ENCODE measurements around the gene NFS1.

Gene NFS1

GRCh38 chr20:35653430-35653734 lies 45.8 kb downstream of the NFS1 start:
- no peak for DNase-seq (ENCODE audit: insufficient read length, low spot score)
- no peak for TF ChIP-seq CTCF (IDR thresholded peaks at IDR 0.05; ENCODE audit: insufficient read depth, missing control alignments)
- no peak for FAIRE-seq

GRCh38 chr20:35652641-35653429 lies 46.3 kb downstream of the NFS1 start:
- TF ChIP-seq CTCF (IDR thresholded peaks at IDR 0.05; ENCODE audit: insufficient read depth, missing control alignments): no peak
- no peak for FAIRE-seq
- no peak for DNase-seq (ENCODE audit: insufficient read length, low spot score)

GRCh38 chr20:35651958-35652357 lies 47.2 kb downstream of the NFS1 start:
- no peak for DNase-seq (ENCODE audit: insufficient read length, low spot score)
- FAIRE-seq: no peak
- TF ChIP-seq CTCF (IDR thresholded peaks at IDR 0.05; ENCODE audit: insufficient read depth, missing control alignments): no peak

GRCh38 chr20:35650632-35651031 lies 48.5 kb downstream of the NFS1 start:
- no peak for FAIRE-seq
- no peak for TF ChIP-seq CTCF (IDR thresholded peaks at IDR 0.05; ENCODE audit: insufficient read depth, missing control alignments)
- no peak for DNase-seq (ENCODE audit: insufficient read length, low spot score)

- DNase-seq (ENCODE audit: insufficient read length, low spot score): no peak
- FAIRE-seq: no peak
Measured at GRCh38 chr20:35648836-35649235, 50.3 kb downstream of the NFS1 start.

GRCh38 chr20:35644806-35645205 lies 54.3 kb downstream of the NFS1 start:
- DNase-seq (ENCODE audit: insufficient read length, low spot score) (no peak), FAIRE-seq (no peak)
- no peak for TF ChIP-seq CTCF (IDR thresholded peaks at IDR 0.05; ENCODE audit: insufficient read depth, missing control alignments)

More at GRCh38 chr20:35648836-35649235, 50.3 kb downstream of the NFS1 start:
- TF ChIP-seq CTCF (IDR thresholded peaks at IDR 0.05; ENCODE audit: insufficient read depth, missing control alignments): no peak

GRCh38 chr20:35643045-35643444 lies 56.1 kb downstream of the NFS1 start:
- no peak for TF ChIP-seq CTCF (IDR thresholded peaks at IDR 0.05; ENCODE audit: insufficient read depth, missing control alignments)
- DNase-seq (ENCODE audit: insufficient read length, low spot score) (no peak), FAIRE-seq (no peak)

Measured in D721Med (cell line).